Measurements from ENCODE around the gene SGK2.

DNA sequence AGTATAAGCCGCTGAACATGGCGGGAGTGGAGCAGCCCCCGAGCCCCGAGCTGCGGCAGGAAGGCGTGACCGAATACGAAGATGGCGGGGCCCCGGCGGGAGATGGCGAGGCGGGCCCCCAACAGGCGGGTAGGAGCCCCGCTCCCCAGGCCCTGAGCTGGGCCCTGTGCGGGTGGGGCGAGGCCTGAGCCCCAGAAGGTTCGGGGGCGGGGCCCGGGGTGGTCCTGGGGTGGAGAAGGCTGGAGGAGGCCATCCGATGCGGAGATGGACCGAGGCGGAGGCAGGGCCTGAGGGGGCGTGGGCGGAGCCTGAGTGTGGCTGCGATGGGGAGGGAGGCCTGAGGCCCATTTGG is 44.2 kb upstream of the SGK2 start:
- TF ChIP-seq, protein P1, sequence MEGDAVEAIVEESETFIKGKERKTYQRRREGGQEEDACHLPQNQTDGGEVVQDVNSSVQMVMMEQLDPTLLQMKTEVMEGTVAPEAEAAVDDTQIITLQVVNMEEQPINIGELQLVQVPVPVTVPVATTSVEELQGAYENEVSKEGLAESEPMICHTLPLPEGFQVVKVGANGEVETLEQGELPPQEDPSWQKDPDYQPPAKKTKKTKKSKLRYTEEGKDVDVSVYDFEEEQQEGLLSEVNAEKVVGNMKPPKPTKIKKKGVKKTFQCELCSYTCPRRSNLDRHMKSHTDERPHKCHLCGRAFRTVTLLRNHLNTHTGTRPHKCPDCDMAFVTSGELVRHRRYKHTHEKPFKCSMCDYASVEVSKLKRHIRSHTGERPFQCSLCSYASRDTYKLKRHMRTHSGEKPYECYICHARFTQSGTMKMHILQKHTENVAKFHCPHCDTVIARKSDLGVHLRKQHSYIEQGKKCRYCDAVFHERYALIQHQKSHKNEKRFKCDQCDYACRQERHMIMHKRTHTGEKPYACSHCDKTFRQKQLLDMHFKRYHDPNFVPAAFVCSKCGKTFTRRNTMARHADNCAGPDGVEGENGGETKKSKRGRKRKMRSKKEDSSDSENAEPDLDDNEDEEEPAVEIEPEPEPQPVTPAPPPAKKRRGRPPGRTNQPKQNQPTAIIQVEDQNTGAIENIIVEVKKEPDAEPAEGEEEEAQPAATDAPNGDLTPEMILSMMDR (IDR thresholded peaks at IDR 0.05): no peak
- TF ChIP-seq POLR2AphosphoS5 (IDR thresholded peaks at IDR 0.05; ENCODE audit: low read depth, low read length): no peak; the same call in 1 of the 2 replicates
